GM18499 (cell line): ENCODE data around the gene CCNK.
A peak's percentile ranks its signal among the peaks of the same experiment; 100 is the strongest.

Experiments
- ATAC-seq: cut with Tn5 transposase; IDR thresholded peaks from one replicate; pipeline ENCODE4 v1.9.1; 2021; ENCODE audit warnings: moderate number of reproducible peaks; ENCODE audit not compliant: insufficient read depth, unreplicated experiment

Gene CCNK

GRCh38 chr14:99480917-99481744, at the start of gene CCNK:
Gene CCNK (plus strand): TSS chr14:99481409. CDS start chr14:99492678, 11,269 bp downstream.
- peak; percentile 84 for ATAC-seq

- no peak for ATAC-seq
These were observed 49.2 kb upstream of the CCNK start for GRCh38 chr14:99431986-99432385.

- no peak for ATAC-seq
These were observed 48.7 kb upstream of the CCNK start for GRCh38 chr14:99432485-99432884.

GRCh38 chr14:99435327-99435726, 45.9 kb upstream of the CCNK start:
- ATAC-seq, result no peak

GRCh38 chr14:99436247-99437180, 44.7 kb upstream of the CCNK start:
- ATAC-seq, result no peak

GRCh38 chr14:99437706-99438105, 43.5 kb upstream of the CCNK start:
- no peak for ATAC-seq

GRCh38 chr14:99440278-99440677, 40.9 kb upstream of the CCNK start:
- ATAC-seq, result no peak

- no peak for ATAC-seq
These were observed 39.9 kb upstream of the CCNK start for GRCh38 chr14:99441157-99441870.

GRCh38 chr14:99441918-99442317, 39.3 kb upstream of the CCNK start:
- ATAC-seq, result no peak

GRCh38 chr14:99445931-99446330, 35.3 kb upstream of the CCNK start:
- ATAC-seq, result no peak

GRCh38 chr14:99447739-99448138, 33.5 kb upstream of the CCNK start:
- no peak for ATAC-seq

- ATAC-seq, result no peak
These were observed 30.9 kb upstream of the CCNK start for GRCh38 chr14:99450266-99450665.

GRCh38 chr14:99451234-99451633, 30.0 kb upstream of the CCNK start:
- ATAC-seq, result no peak

GRCh38 chr14:99452968-99453367, 28.2 kb upstream of the CCNK start:
- no peak for ATAC-seq

GRCh38 chr14:99454246-99454645, 27.0 kb upstream of the CCNK start:
- no peak for ATAC-seq

- ATAC-seq, result no peak
These were observed 21.6 kb upstream of the CCNK start for GRCh38 chr14:99459481-99460100.

GRCh38 chr14:99460793-99461192, 20.4 kb upstream of the CCNK start:
- no peak for ATAC-seq

GRCh38 chr14:99461411-99462085, 19.7 kb upstream of the CCNK start:
- ATAC-seq, result no peak

- ATAC-seq, result no peak
These were observed 19.0 kb upstream of the CCNK start for GRCh38 chr14:99462210-99462609.

- no peak for ATAC-seq
These were observed 17.2 kb upstream of the CCNK start for GRCh38 chr14:99463974-99464373.
